Activated naive CD8-positive, alpha-beta T cell treated with anti-CD3 and anti-CD28 coated beads, Interleukin-2, amount 50 U/mL, for 24 hours (primary cell): ENCODE measurements around the gene KRTDAP.
A peak's percentile ranks its signal among the peaks of the same experiment; 100 is the strongest.

Experiments used
- ATAC-seq: fragments of 150-1000 bp; cut with Tn5 transposase; one replicate; pipeline ENCODE4 v1.10.0; 2021
- DNase-seq: peaks from one replicate; pipeline ENCODE4 v3.0.0; 2021
- H3K27ac Mint-ChIP-seq: one replicate; pipeline ENCODE4 v1.8.0; 2021; ENCODE audit warnings: mild to moderate bottlenecking, mixed read lengths
- H3K27me3 Mint-ChIP-seq: one replicate; pipeline ENCODE4 v1.8.0; 2021; ENCODE audit warnings: mixed read lengths
- H3K36me3 Mint-ChIP-seq: one replicate; pipeline ENCODE4 v1.8.0; 2021; ENCODE audit warnings: low read depth, mixed read lengths
- H3K4me1 Mint-ChIP-seq: one replicate; pipeline ENCODE4 v1.8.0; 2021; ENCODE audit warnings: mixed read lengths
- H3K4me3 Mint-ChIP-seq: one replicate; pipeline ENCODE4 v1.8.0; 2021; ENCODE audit warnings: mild to moderate bottlenecking, moderate library complexity, mixed read lengths
- H3K9me3 Mint-ChIP-seq: one replicate; pipeline ENCODE4 v1.8.0; 2021; ENCODE audit warnings: mixed read lengths

KRTDAP gene

GRCh38 chr19:35459414-35460082 is 30.7 kb downstream of the KRTDAP start:
- Mint-ChIP-seq H3K27ac (peak overlapping the region; percentile 31), H3K9me3 (no peaks in the 10 kb centered on the region), H3K27me3 (no peaks in the 10 kb centered on the region), H3K4me1 (peaks cover 57% of the 10 kb centered on the region), H3K4me3 (no peak overlapping the region), H3K36me3 (no peaks in the 10 kb centered on the region)
- DNase-seq (no peak), ATAC-seq (no peak)

GRCh38 chr19:35458731-35459391 is 31.4 kb downstream of the KRTDAP start:
- ATAC-seq: no peak

GRCh38 chr19:35458192-35458591 is 32.1 kb downstream of the KRTDAP start:
- Mint-ChIP-seq H3K36me3 (no peaks in the 10 kb centered on the region), H3K9me3 (no peaks in the 10 kb centered on the region), H3K27ac (no peak overlapping the region), H3K4me1 (peaks cover 47% of the 10 kb centered on the region), H3K27me3 (no peaks in the 10 kb centered on the region), H3K4me3 (no peak overlapping the region)
- ATAC-seq: no peak
- DNase-seq: no peak

More at GRCh38 chr19:35458731-35459391, 31.4 kb downstream of the KRTDAP start:
- Mint-ChIP-seq H3K27ac (no peak overlapping the region), H3K4me3 (no peak overlapping the region), H3K4me1 (peaks cover 52% of the 10 kb centered on the region), H3K9me3 (no peaks in the 10 kb centered on the region), H3K36me3 (no peaks in the 10 kb centered on the region), H3K27me3 (no peaks in the 10 kb centered on the region)
- DNase-seq: no peak

GRCh38 chr19:35457173-35457572 is 33.1 kb downstream of the KRTDAP start:
- ATAC-seq (no peak), DNase-seq (no peak)
- peaks cover 46% of the 10 kb centered on the region for H3K4me1 Mint-ChIP-seq
- no peaks in the 10 kb centered on the region for H3K27me3 Mint-ChIP-seq
- no peaks in the 10 kb centered on the region for H3K9me3 Mint-ChIP-seq
- no peak overlapping the region for H3K4me3 Mint-ChIP-seq
- H3K27ac Mint-ChIP-seq: no peak overlapping the region
- H3K36me3 Mint-ChIP-seq: no peaks in the 10 kb centered on the region

- ATAC-seq: no peak
- no peaks in the 10 kb centered on the region for H3K27me3 Mint-ChIP-seq
- H3K4me3 Mint-ChIP-seq: no peak overlapping the region
- no peaks in the 10 kb centered on the region for H3K36me3 Mint-ChIP-seq
- H3K27ac Mint-ChIP-seq: no peak overlapping the region
- no peaks in the 10 kb centered on the region for H3K9me3 Mint-ChIP-seq
- DNase-seq: no peak
- H3K4me1 Mint-ChIP-seq: peaks cover 54% of the 10 kb centered on the region
These were observed 34.6 kb downstream of the KRTDAP start for GRCh38 chr19:35455616-35456201.

- Mint-ChIP-seq H3K27ac (no peak overlapping the region), H3K36me3 (no peaks in the 10 kb centered on the region), H3K4me3 (no peak overlapping the region), H3K4me1 (peaks cover 54% of the 10 kb centered on the region), H3K9me3 (no peaks in the 10 kb centered on the region), H3K27me3 (peaks cover 6% of the 10 kb centered on the region)
- no peak for ATAC-seq
- DNase-seq: no peak
These were observed 35.6 kb downstream of the KRTDAP start for GRCh38 chr19:35454663-35455062.

- Mint-ChIP-seq H3K4me3 (no peak overlapping the region), H3K4me1 (peaks cover 57% of the 10 kb centered on the region), H3K9me3 (no peaks in the 10 kb centered on the region), H3K36me3 (no peaks in the 10 kb centered on the region), H3K27me3 (peaks cover 28% of the 10 kb centered on the region), H3K27ac (peak overlapping the region; percentile 46)
- peak; percentile 93 for ATAC-seq
- DNase-seq: no peak
These were observed 38.7 kb downstream of the KRTDAP start for GRCh38 chr19:35451338-35452096.

- H3K36me3 Mint-ChIP-seq: no peaks in the 10 kb centered on the region
- H3K4me3 Mint-ChIP-seq: no peak overlapping the region
These were observed 40.8 kb downstream of the KRTDAP start for GRCh38 chr19:35449359-35450043.

GRCh38 chr19:35447606-35448469 is 42.4 kb downstream of the KRTDAP start, which contains the start of gene FFAR2:
FFAR2 (plus strand) TSS chr19:35448257; CDS start chr19:35449715, 1,458 bp downstream.
- no peak for ATAC-seq
- H3K27ac Mint-ChIP-seq: peak within 1 kb of the TSS; percentile 15
- no peaks in the 10 kb centered on the region for H3K36me3 Mint-ChIP-seq

More at GRCh38 chr19:35449359-35450043, 40.8 kb downstream of the KRTDAP start:
- Mint-ChIP-seq H3K4me1 (peaks cover 69% of the 10 kb centered on the region), H3K27me3 (peaks cover 40% of the 10 kb centered on the region), H3K9me3 (no peaks in the 10 kb centered on the region), H3K27ac (no peak overlapping the region)
- DNase-seq (no peak), ATAC-seq (no peak)

GRCh38 chr19:35445826-35446593 is 44.3 kb downstream of the KRTDAP start:
- H3K4me1 Mint-ChIP-seq: peaks cover 50% of the 10 kb centered on the region
- peak; percentile 22 for DNase-seq
- peaks cover 40% of the 10 kb centered on the region for H3K27me3 Mint-ChIP-seq
- ATAC-seq: peak; percentile 42
- H3K36me3 Mint-ChIP-seq: no peaks in the 10 kb centered on the region
- no peaks in the 10 kb centered on the region for H3K9me3 Mint-ChIP-seq
- peak overlapping the region; percentile 23 for H3K27ac Mint-ChIP-seq
- H3K4me3 Mint-ChIP-seq: no peak overlapping the region

More at GRCh38 chr19:35447606-35448469, 42.4 kb downstream of the KRTDAP start, which contains the start of gene FFAR2:
- DNase-seq: no peak
- peaks cover 40% of the 10 kb centered on the region for H3K27me3 Mint-ChIP-seq
- H3K4me1 Mint-ChIP-seq: peaks cover 68% of the 10 kb centered on the region
- H3K4me3 Mint-ChIP-seq: no peak within 1 kb of the TSS
- no peaks in the 10 kb centered on the region for H3K9me3 Mint-ChIP-seq

GRCh38 chr19:35444735-35445134 is 45.5 kb downstream of the KRTDAP start:
- no peak for DNase-seq
- ATAC-seq: peak; percentile 37
- H3K36me3 Mint-ChIP-seq: no peaks in the 10 kb centered on the region
- H3K9me3 Mint-ChIP-seq: no peaks in the 10 kb centered on the region
- peaks cover 38% of the 10 kb centered on the region for H3K4me1 Mint-ChIP-seq
- no peak overlapping the region for H3K4me3 Mint-ChIP-seq
- H3K27ac Mint-ChIP-seq: peak overlapping the region; percentile 61
- H3K27me3 Mint-ChIP-seq: peaks cover 34% of the 10 kb centered on the region

GRCh38 chr19:35442091-35442490 is 48.2 kb downstream of the KRTDAP start:
- no peaks in the 10 kb centered on the region for H3K9me3 Mint-ChIP-seq
- peaks cover 19% of the 10 kb centered on the region for H3K27me3 Mint-ChIP-seq
- no peaks in the 10 kb centered on the region for H3K36me3 Mint-ChIP-seq
- no peak overlapping the region for H3K27ac Mint-ChIP-seq
- DNase-seq (no peak), ATAC-seq (no peak)
- H3K4me1 Mint-ChIP-seq: peaks cover 28% of the 10 kb centered on the region
- H3K4me3 Mint-ChIP-seq: no peak overlapping the region

GRCh38 chr19:35439921-35440320 is 50.3 kb downstream of the KRTDAP start:
- H3K36me3 Mint-ChIP-seq: no peaks in the 10 kb centered on the region
- ATAC-seq (no peak), DNase-seq (no peak)
- H3K9me3 Mint-ChIP-seq: no peaks in the 10 kb centered on the region
- H3K4me1 Mint-ChIP-seq: peaks cover 27% of the 10 kb centered on the region
- peaks cover 11% of the 10 kb centered on the region for H3K27me3 Mint-ChIP-seq
- no peak overlapping the region for H3K27ac Mint-ChIP-seq
- H3K4me3 Mint-ChIP-seq: no peak overlapping the region
